H1 (cell line): ENCODE measurements around the gene TMEM144. TPM values are rescaled to one million over a fixed set of nuclear protein-coding genes. Genes with fewer than 3 reads are reported as not detected.

Experiments used
- CEBPB ChIP-seq: IDR thresholded peaks from 2 replicates; pipeline ENCODE4 v1.6.1; 2012; ENCODE audit warnings: low read depth, low read length
- HDAC6 ChIP-seq: IDR thresholded peaks from one replicate; pipeline ENCODE4 v1.7.1; 2012; ENCODE audit warnings: low read depth, mild to moderate bottlenecking, inconsistent platforms, low read length, moderate library complexity
- RBBP5 ChIP-seq: IDR thresholded peaks from 2 replicates; pipeline ENCODE4 v1.7.1; 2012; ENCODE audit warnings: low read depth, mild to moderate bottlenecking, inconsistent platforms, low read length, moderate library complexity, borderline replicate concordance
- polyA plus RNA-seq, 7 experiments: library from polyadenylated mRNA; depleted of rRNA in 3 of 7; stranded (reverse) in 5 of 7; unstranded in 2 of 7; fragments of >200 nt in 5 of 7; fragments of 200-250 nt in 2 of 7; gene quantifications; 1 replicate in 5 of 7; 2 replicates in 1 of 7; 4 replicates in 1 of 7; pipeline versions ENCODE4 v1.2.1 to v1.2.3, GENCODE V29; 2011 to 2013; ENCODE audit warnings: missing spikeins in 2 of 7, mixed read lengths in 2 of 7
- total RNA-seq: library from RNA; stranded (reverse); fragmentation: NEBNext Ultra II Directional; extraction: Animal tissue kit (Norgen Biotek cat#: 25700); gene quantifications from 2 replicates; pipeline ENCODE4 v1.2.1, GENCODE V29; 2021
- TF ChIP-seq, protein P1 (sequence below): IDR thresholded peaks from 2 replicates; pipeline ENCODE4 v1.6.1; 2012; ENCODE audit warnings: inconsistent platforms

Gene TMEM144
- total and polyA plus RNA-seq, 2 of the 8 experiments (the other 6 are each of a cell fraction or from before 2014, with no cell fraction given): 1.9 to 2.6 TPM

DNA sequence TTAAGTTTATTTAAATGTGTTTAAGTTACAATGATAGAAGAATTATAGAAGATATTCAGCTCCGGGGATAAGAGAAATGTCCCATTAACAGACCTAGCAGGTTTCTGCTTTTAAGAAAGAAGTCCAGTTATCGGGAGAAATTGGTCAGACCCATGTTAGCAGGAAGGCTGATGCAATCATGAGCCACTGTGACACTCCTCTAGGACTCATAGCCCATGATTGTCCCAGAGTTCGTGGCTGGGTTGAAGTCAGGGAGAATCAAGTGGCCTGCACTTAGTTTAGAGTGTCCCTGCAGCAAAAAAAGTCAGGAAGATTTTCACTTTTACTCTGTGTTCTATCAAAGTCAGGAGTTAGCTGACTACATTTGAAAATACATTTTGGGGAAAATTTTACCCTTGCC, 72.0 kb downstream of the TMEM144 start (continued):
- TF ChIP-seq, protein P1, sequence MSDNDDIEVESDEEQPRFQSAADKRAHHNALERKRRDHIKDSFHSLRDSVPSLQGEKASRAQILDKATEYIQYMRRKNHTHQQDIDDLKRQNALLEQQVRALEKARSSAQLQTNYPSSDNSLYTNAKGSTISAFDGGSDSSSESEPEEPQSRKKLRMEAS: no peak
- TF ChIP-seq HDAC6: no peak
- TF ChIP-seq RBBP5: no peak
- TF ChIP-seq CEBPB: no peak
